ENCODE data around the gene ALDH4A1.

DNA sequence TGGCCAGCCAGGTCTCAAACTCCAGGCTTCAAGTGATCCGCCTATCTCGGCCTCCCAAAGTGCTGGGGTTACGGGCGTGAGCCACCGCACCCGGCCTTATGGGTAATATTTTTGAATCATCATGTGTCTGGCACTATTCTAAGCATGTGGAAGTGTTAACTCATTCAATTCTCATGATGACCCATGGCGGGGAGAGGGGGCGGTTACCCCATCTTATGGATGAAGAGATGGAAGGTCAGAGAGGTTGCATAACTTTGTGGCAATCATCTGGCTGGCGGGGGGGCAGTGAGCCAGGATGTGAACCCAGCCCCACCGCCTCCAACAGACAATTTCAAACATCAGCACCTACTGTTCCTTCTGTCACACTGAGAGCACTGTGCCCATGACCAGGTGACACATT is 31.4 kb downstream of the ALDH4A1 start:
- TF ChIP-seq, protein P1, sequence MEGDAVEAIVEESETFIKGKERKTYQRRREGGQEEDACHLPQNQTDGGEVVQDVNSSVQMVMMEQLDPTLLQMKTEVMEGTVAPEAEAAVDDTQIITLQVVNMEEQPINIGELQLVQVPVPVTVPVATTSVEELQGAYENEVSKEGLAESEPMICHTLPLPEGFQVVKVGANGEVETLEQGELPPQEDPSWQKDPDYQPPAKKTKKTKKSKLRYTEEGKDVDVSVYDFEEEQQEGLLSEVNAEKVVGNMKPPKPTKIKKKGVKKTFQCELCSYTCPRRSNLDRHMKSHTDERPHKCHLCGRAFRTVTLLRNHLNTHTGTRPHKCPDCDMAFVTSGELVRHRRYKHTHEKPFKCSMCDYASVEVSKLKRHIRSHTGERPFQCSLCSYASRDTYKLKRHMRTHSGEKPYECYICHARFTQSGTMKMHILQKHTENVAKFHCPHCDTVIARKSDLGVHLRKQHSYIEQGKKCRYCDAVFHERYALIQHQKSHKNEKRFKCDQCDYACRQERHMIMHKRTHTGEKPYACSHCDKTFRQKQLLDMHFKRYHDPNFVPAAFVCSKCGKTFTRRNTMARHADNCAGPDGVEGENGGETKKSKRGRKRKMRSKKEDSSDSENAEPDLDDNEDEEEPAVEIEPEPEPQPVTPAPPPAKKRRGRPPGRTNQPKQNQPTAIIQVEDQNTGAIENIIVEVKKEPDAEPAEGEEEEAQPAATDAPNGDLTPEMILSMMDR (conservative IDR thresholded peaks at IDR 0.05; ENCODE audit: low read depth, low read length) = no peak
- no peak for TF ChIP-seq CHD1 (IDR thresholded peaks at IDR 0.05; ENCODE audit: low read depth, low read length)
- TF ChIP-seq NFE2L2 (IDR thresholded peaks at IDR 0.05; ENCODE audit: low read depth, low read length) = no peak
- no peak for TF ChIP-seq RFX5 (IDR thresholded peaks at IDR 0.05; ENCODE audit: low read depth, low read length)
- no peak for TF ChIP-seq POLR2A (IDR thresholded peaks at IDR 0.05; ENCODE audit: low read depth, low read length)
- TF ChIP-seq MAZ (IDR thresholded peaks at IDR 0.05; ENCODE audit: borderline replicate concordance, low read depth, low read length) = no peak
- TF ChIP-seq CEBPB (IDR thresholded peaks at IDR 0.05; ENCODE audit: low read depth, low read length) = no peak
- TF ChIP-seq, protein P2, sequence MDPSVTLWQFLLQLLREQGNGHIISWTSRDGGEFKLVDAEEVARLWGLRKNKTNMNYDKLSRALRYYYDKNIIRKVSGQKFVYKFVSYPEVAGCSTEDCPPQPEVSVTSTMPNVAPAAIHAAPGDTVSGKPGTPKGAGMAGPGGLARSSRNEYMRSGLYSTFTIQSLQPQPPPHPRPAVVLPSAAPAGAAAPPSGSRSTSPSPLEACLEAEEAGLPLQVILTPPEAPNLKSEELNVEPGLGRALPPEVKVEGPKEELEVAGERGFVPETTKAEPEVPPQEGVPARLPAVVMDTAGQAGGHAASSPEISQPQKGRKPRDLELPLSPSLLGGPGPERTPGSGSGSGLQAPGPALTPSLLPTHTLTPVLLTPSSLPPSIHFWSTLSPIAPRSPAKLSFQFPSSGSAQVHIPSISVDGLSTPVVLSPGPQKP (IDR thresholded peaks at IDR 0.05; ENCODE audit: borderline replicate concordance, low read depth, low read length) = no peak
